Ishikawa (cell line): ENCODE results near the gene TMEM238.

Experiments used
- CEBPB ChIP-seq: IDR thresholded peaks from 2 replicates; pipeline ENCODE4 v1.6.1; 2012
- EP300 ChIP-seq: IDR thresholded peaks from 2 replicates; pipeline ENCODE4 v1.6.1; 2012; ENCODE audit warnings: borderline replicate concordance
- FOXM1 ChIP-seq: IDR thresholded peaks from 2 replicates; pipeline ENCODE4 v1.6.1; 2012; ENCODE audit warnings: low read depth, borderline replicate concordance
- MAX ChIP-seq: IDR thresholded peaks from 2 replicates; pipeline ENCODE4 v1.6.1; 2012
- REST ChIP-seq: IDR thresholded peaks from 2 replicates; pipeline ENCODE4 v1.6.1; 2012; ENCODE audit warnings: low read depth, mild to moderate bottlenecking
- TEAD4 ChIP-seq: IDR thresholded peaks from 2 replicates; pipeline ENCODE4 v1.6.1; 2012

- TF ChIP-seq FOXM1 (no peak), REST (no peak), MAX (no peak), CEBPB (no peak), TEAD4 (no peak), EP300 (no peak)
Observed at GRCh38 chr19:55390461-55390880, 6.4 kb upstream of the TMEM238 start.
